ENCODE results near the gene LHX4. TPM values are rescaled to one million over a fixed set of nuclear protein-coding genes. Genes with fewer than 3 reads are reported as not detected.

The LHX4 gene
- total RNA-seq, 4 donors from 2014 or later, result 0.08 to 1.2 (median 0.31) TPM

DNA sequence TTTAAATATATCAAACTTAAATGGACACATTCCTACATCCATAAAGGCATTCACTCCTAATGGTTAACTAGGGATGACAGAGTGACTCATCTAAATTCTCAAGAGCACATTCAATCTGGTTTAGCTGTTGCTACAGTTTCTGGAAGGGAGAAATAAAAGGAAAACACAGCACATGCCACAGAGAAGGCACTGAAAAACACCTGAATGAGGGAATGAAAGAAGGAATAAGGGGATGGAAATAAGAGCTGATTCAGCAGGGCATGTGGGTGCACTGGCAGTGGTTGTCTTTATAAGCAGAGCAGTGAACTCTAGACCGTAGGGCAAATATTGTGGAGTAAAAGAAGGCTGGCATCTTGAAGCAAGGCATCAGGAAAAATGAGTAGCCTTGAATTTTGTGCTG lies 79.3 kb downstream of the LHX4 start:
- WGBS, result 80% methylated on average over 1 of the region's 1 CpG
- DNase-seq (ENCODE audit: low spot score in 2 of 2), result no peak
- H3K4me3 ChIP-seq, result no peak overlapping the region
- H3K27ac ChIP-seq, result no peak overlapping the region
- H3K36me3 ChIP-seq, result peaks cover 9% of the 10 kb centered on the region
- H3K4me1 ChIP-seq, result no peaks in the 10 kb centered on the region
- no peaks in the 10 kb centered on the region for H3K27me3 ChIP-seq
- no peak for TF ChIP-seq CTCF (IDR thresholded peaks at IDR 0.05)
- no peak for TF ChIP-seq POLR2A (IDR thresholded peaks at IDR 0.05)
- no peak for TF ChIP-seq POLR2AphosphoS5 (IDR thresholded peaks at IDR 0.05)
- no peak for TF ChIP-seq EP300 (IDR thresholded peaks at IDR 0.05)
- no peaks in the 10 kb centered on the region for H3K9me3 ChIP-seq

- WGBS, result 86% methylated on average over 3 of the region's 3 CpGs
- H3K27me3 ChIP-seq, result no peaks in the 10 kb centered on the region
- H3K36me3 ChIP-seq, result peaks cover 9% of the 10 kb centered on the region
- H3K4me1 ChIP-seq, result no peaks in the 10 kb centered on the region
- no peak for DNase-seq (ENCODE audit: low spot score in 2 of 2)
- no peaks in the 10 kb centered on the region for H3K9me3 ChIP-seq
- TF ChIP-seq EP300 (IDR thresholded peaks at IDR 0.05) (no peak), POLR2AphosphoS5 (IDR thresholded peaks at IDR 0.05) (no peak), CTCF (IDR thresholded peaks at IDR 0.05) (no peak), POLR2A (IDR thresholded peaks at IDR 0.05) (no peak)
- no peak overlapping the region for H3K4me3 ChIP-seq
- H3K27ac ChIP-seq, result no peak overlapping the region
These were observed 80.0 kb downstream of the LHX4 start for GRCh38 chr1:180310095-180310494.

DNA sequence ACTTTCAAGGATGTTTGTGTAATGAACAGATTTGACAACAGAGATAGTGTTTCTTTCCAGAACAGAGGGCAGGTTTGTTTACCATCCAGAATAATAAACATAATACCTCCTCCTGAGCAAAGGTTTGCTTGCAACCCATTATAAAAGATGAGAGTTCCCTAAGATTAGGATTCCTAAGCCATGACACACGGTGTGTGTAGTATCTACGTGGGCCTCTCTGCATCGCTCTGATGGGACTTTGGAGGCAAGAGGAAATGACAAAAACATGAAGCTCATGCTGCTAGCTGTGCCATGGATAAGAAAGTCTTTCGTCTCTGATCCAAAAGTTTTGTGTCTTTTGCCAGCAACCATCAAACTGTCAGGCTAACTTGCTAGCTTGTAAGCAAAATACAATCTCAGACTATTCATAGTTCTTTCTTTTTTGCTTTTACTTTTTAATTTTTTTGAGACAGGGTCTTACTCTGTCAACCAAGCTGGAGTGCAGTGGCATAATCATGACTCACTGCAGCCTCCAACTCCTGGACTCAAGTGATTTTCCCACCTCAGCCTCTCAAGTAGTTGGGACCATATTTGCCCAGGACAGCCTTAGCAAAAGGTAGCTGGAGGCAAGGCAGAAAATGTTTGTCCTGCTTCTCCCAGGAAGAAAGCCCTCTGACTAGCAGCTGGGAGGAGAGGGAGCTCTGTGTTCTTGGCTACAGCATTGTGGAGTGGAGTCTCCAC lies 81.1 kb downstream of the LHX4 start:
- no peaks in the 10 kb centered on the region for H3K4me1 ChIP-seq
- WGBS, result 95% methylated on average over 4 of the region's 4 CpGs
- TF ChIP-seq EP300 (IDR thresholded peaks at IDR 0.05) (no peak), CTCF (IDR thresholded peaks at IDR 0.05) (no peak), POLR2AphosphoS5 (IDR thresholded peaks at IDR 0.05) (no peak)

GRCh38 chr1:180312926-180313325 lies 82.9 kb downstream of the LHX4 start:
- H3K27ac ChIP-seq, result no peak overlapping the region
- peaks cover 9% of the 10 kb centered on the region for H3K36me3 ChIP-seq
- no peaks in the 10 kb centered on the region for H3K9me3 ChIP-seq
- no peak for TF ChIP-seq CTCF (IDR thresholded peaks at IDR 0.05)
- no peak for TF ChIP-seq POLR2A (IDR thresholded peaks at IDR 0.05)
- TF ChIP-seq POLR2AphosphoS5 (IDR thresholded peaks at IDR 0.05), result no peak
- no peak for TF ChIP-seq EP300 (IDR thresholded peaks at IDR 0.05)
- WGBS, result 96% methylated on average over 2 of the region's 2 CpGs
- H3K27me3 ChIP-seq, result no peaks in the 10 kb centered on the region
- no peaks in the 10 kb centered on the region for H3K4me1 ChIP-seq
- DNase-seq (ENCODE audit: low spot score in 2 of 2), result no peak
- no peak overlapping the region for H3K4me3 ChIP-seq

More for the DNA sequence above, 81.1 kb downstream of the LHX4 start:
- no peak for DNase-seq (ENCODE audit: low spot score in 2 of 2)
- no peak overlapping the region for H3K4me3 ChIP-seq
- no peaks in the 10 kb centered on the region for H3K27me3 ChIP-seq
- no peaks in the 10 kb centered on the region for H3K9me3 ChIP-seq
- H3K36me3 ChIP-seq, result peaks cover 9% of the 10 kb centered on the region
- no peak overlapping the region for H3K27ac ChIP-seq

DNA sequence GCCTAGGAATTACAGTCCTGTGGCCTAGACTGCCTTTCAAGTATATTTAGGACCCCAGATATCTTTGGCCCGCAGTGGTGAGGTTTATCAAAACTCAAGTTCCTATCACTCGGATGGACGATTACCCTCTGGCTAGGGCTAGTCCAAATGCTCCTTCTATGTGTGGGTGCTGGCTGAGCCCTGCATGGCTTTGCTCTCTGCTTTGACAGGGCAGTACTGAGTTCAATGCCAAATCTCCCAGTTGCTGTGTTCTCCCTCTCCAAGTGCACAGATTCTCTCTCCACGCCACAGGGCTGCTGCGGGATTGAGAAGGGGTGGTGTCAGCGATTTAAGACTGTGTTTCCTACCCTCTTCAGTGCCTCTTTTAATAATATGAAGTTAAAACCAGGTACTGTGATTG lies 97.0 kb downstream of the LHX4 start:
- Histone ChIP-seq H3K36me3 (no peaks in the 10 kb centered on the region), H3K9me3 (no peaks in the 10 kb centered on the region), H3K27me3 (no peaks in the 10 kb centered on the region), H3K27ac (no peak overlapping the region), H3K4me3 (no peak overlapping the region), H3K4me1 (no peaks in the 10 kb centered on the region)
- no peak for TF ChIP-seq POLR2AphosphoS5 (IDR thresholded peaks at IDR 0.05)
- no peak for TF ChIP-seq POLR2A (IDR thresholded peaks at IDR 0.05)
- no peak for TF ChIP-seq EP300 (IDR thresholded peaks at IDR 0.05)
- no peak for TF ChIP-seq CTCF (IDR thresholded peaks at IDR 0.05)
- no peak for DNase-seq (ENCODE audit: low spot score in 2 of 2)
- 95% methylated on average over 6 of the region's 6 CpGs for WGBS

Other genes with a start within 250 kb of the LHX4 start
- 10 to 100 TPM; 56.6 to 66.1 (median 61.5) TPM for gene QSOX1, start 75.4 kb upstream of the LHX4 start, total RNA-seq

All from suprapubic skin (tissue), 4 donors.